ENCODE measurements around the gene TYMP. TPM values are rescaled to one million over a fixed set of nuclear protein-coding genes. Genes with fewer than 3 reads are reported as not detected.

TYMP gene
- total and polyA plus RNA-seq, 2 of the 8 experiments (the other 6 are each of a cell fraction or from before 2014, with no cell fraction given) = 0.43 to 0.48 TPM

DNA sequence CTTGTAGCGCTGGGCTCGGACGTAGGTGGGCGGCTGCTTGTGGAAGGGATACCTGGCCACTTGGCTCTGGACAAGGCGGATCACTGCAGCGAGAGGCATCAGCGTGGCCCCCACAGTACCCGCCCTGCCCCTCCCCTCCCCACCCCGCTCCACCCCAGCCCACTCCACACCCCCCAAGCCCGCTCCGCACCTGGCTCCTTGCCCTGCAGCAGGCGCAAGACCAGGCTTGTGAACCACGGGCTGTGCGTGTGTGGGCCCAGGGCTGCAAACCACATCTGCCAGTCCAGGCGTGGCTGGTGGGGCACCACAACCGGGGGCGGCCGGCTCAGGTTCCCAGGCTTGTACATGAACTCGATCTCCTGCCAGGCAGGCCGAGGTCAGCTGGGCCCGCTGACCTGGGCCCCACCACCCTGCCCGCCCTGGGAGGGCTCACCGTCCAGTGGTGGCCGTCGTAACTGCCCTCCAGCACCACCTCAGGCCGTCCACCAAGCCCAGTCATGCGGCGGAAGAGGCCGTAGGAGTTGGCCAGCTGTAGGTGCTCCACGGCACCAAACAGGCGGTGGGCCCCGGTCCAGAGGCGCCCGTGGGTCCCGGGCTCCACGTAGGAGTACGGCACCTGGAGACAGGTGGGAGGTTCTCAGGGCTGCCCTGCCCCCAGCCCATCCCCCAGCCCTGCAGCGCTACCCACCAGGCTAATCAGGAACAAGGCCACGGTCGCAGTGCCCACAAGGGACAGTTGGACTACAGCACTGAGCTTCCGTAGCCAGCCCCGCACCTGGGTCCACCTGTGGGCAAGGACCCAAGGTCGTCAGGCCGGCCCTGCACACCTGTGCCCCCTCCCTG is 25.2 kb downstream of the TYMP start:
- Histone ChIP-seq H4K91ac (replicated peaks; ENCODE audit: insufficient read length, low read length) (no peak overlapping the region), H3K27me3 (replicated peaks in 1 of 4; ENCODE audit: control insufficient read depth in 3 of 4, extremely low read depth in 1 of 4, insufficient read depth in 3 of 4, low read length in 3 of 4) (no peaks in the 10 kb centered on the region), H3K27ac (ENCODE audit: low read depth, low read length) (no peak overlapping the region), H2BK15ac (ENCODE audit: low read length) (no peak overlapping the region), H4K8ac (ENCODE audit: extremely low read depth, insufficient read depth, low read length) (no peak overlapping the region), H3K14ac (ENCODE audit: insufficient read length) (no peak overlapping the region), H3K79me2 (ENCODE audit: control insufficient read depth in 1 of 2, insufficient read depth in 2 of 2, low read length in 2 of 2) (peaks cover 0 to 13% of the 10 kb centered on the region in 2 experiments; a peak in 2 of 4 replicates), H3K9me3 (ENCODE audit: insufficient read depth in 2 of 2, low read depth in 1 of 2, low read length in 1 of 2) (no peaks in the 10 kb centered on the region), H4K20me1 (replicated peaks in 1 of 2; ENCODE audit: control insufficient read depth in 1 of 2, insufficient read depth in 2 of 2, low read length in 2 of 2) (peaks cover 0 to 18% of the 10 kb centered on the region in 2 experiments), H4K5ac (ENCODE audit: insufficient read length, low read depth, low read length) (no peak overlapping the region), H3K56ac (replicated peaks; ENCODE audit: insufficient read length, low read depth, low read length) (no peak overlapping the region), H2BK5ac (ENCODE audit: low read depth, low read length) (no peak overlapping the region), H2BK120ac (replicated peaks; ENCODE audit: low read depth, low read length) (no peak overlapping the region), H3K4me3 (ENCODE audit: extremely low read depth in 1 of 4, insufficient read depth in 2 of 4, low read depth in 3 of 4, low read length in 4 of 4) (no peak overlapping the region), H3K23me2 (ENCODE audit: low read depth, low read length) (peaks cover 11% of the 10 kb centered on the region; the same call in 1 of the 2 replicates), H3K18ac (ENCODE audit: extremely low read depth, low read length) (no peak overlapping the region), H2AK5ac (ENCODE audit: low read depth, low read length) (no peak overlapping the region), H3K23ac (ENCODE audit: insufficient read length) (no peak overlapping the region), H3K79me1 (ENCODE audit: low read depth, low read length) (peaks cover 9% of the 10 kb centered on the region; the same call in 1 of the 2 replicates), H3K4me1 (replicated peaks in 1 of 4; ENCODE audit: control insufficient read depth in 3 of 4, insufficient read depth in 4 of 4, low read length in 3 of 4) (peaks cover 2 to 8% (median 5%) of the 10 kb centered on the region in 4 experiments), H2BK20ac (ENCODE audit: low read length) (no peak overlapping the region), H3K4ac (replicated peaks; ENCODE audit: insufficient read length, low read depth, low read length) (no peak overlapping the region), H3K9ac (replicated peaks in 1 of 4; ENCODE audit: extremely low read depth in 1 of 4, low read depth in 3 of 4, low read length in 3 of 4) (no peak overlapping the region), H3K4me2 (ENCODE audit: insufficient read depth in 1 of 2, low read depth in 2 of 2, low read length in 2 of 2) (no peak overlapping the region), H2BK12ac (ENCODE audit: low read depth, low read length) (no peak overlapping the region), H3K36me3 (ENCODE audit: control insufficient read depth in 2 of 4, insufficient read depth in 4 of 4, low read length in 3 of 4) (peaks cover 0 to 15% (median 0%) of the 10 kb centered on the region in 4 experiments; a peak in 2 of 8 replicates), H2AFZ (ENCODE audit: low read length) (no peak overlapping the region)
- WGBS, 2 experiments (ENCODE audit: extremely low coverage in 1 of 2, insufficient coverage in 1 of 2, insufficient read length in 1 of 2, insufficient replicate concordance in 2 of 2, low coverage in 1 of 2, low lambda C conversion rate in 2 of 2, missing lambda C conversion rate in 1 of 2) = 97% methylated on average over 16 of the region's 44 CpGs; no CpG with 5 or more reads in 1 of the 2 experiments
- ChIA-PET POLR2A (ENCODE audit: partially characterized antibody) (interaction anchor here (1.1 to 2.7 kb wide), 2 partner anchors 13 to 20 kb away, joined by 3 to 17 read pairs; partner anchors contain the start of gene MIOX), CTCF (ENCODE audit: partially characterized antibody) (interaction anchor here (0.5 to 2.7 kb wide), 3 partner anchors 10 to 146 kb away, joined by 3 to 11 read pairs (median 3); no protein-coding TSS in a partner anchor)
- FAIRE-seq = no peak
- no peak for DNase-seq (ENCODE audit: low read depth in 1 of 2, low spot score in 2 of 2)
- no peak for TF ChIP-seq TBP (IDR thresholded peaks at IDR 0.05; ENCODE audit: low read depth, low read length)
- TF ChIP-seq YY1 (IDR thresholded peaks at IDR 0.05; ENCODE audit: low read depth, low read length) = no peak
- TF ChIP-seq SP4 (IDR thresholded peaks at IDR 0.05; ENCODE audit: low read length) = no peak
- no peak for TF ChIP-seq SIX5 (IDR thresholded peaks at IDR 0.05; ENCODE audit: low read depth, low read length)
- TF ChIP-seq RFX5 (IDR thresholded peaks at IDR 0.05; ENCODE audit: borderline replicate concordance, low read depth, low read length) = no peak
- no peak for TF ChIP-seq RXRA (IDR thresholded peaks at IDR 0.05; ENCODE audit: insufficient read depth, low read depth, low read length)
- TF ChIP-seq HDAC2 (IDR thresholded peaks at IDR 0.05; ENCODE audit: borderline replicate concordance in 1 of 2, low read depth in 2 of 2, low read length in 2 of 2) = no peak
- no peak for TF ChIP-seq CHD2 (IDR thresholded peaks at IDR 0.05; ENCODE audit: low read length)
- no peak for TF ChIP-seq RBBP5 (IDR thresholded peaks at IDR 0.05; ENCODE audit: borderline replicate concordance, low read depth, low read length)
- TF ChIP-seq MAFK (IDR thresholded peaks at IDR 0.05; ENCODE audit: low read depth, low read length) = no peak
